Body of pancreas (tissue), 4 donors: Measurements from ENCODE around the gene RBMS3. TPM values are rescaled to one million over a fixed set of nuclear protein-coding genes. Genes with fewer than 3 reads are reported as not detected.

ENCODE experiments used
- ATAC-seq: fragments of 150-250 bp; one replicate; pipeline ENCODE4 v1.9.1; 2016
- DNase-seq, 4 donors: peaks; one replicate each; pipeline ENCODE4 v3.0.0-alpha.2; 2019
- H3K27ac ChIP-seq, 4 donors: fragments of 200-600 bp; sonication (generic); 1 replicate in 3 of 4; 2 replicates in 1 of 4; pipeline versions ENCODE4 v1.5.1 to v1.6.1; 2016 to 2019; ENCODE audit warnings: mild to moderate bottlenecking in 1 of 4, mixed read lengths in 1 of 4, moderate library complexity in 1 of 4
- H3K27me3 ChIP-seq, 2 donors: fragments of 200-600 bp; sonication (generic); one replicate each; pipeline ENCODE4 v1.6.0; 2016; ENCODE audit warnings: mild to moderate bottlenecking in 1 of 2
- H3K36me3 ChIP-seq, 2 donors: fragments of 200-600 bp; sonication (generic); replicated peaks in 1 of 2; 2 replicates each; pipeline ENCODE4 v1.5.1; 2016; ENCODE audit warnings: low read depth in 2 of 2; ENCODE audit not compliant: insufficient read depth in 1 of 2
- H3K4me1 ChIP-seq: fragments of 200-600 bp; sonication (generic); one replicate; pipeline ENCODE4 v1.6.0; 2016
- H3K4me3 ChIP-seq, 2 donors: fragments of 200-600 bp; sonication (generic); 1 replicate in 1 of 2; 2 replicates in 1 of 2; pipeline ENCODE4 v1.5.1; 2016 to 2019
- H3K9me3 ChIP-seq, 3 donors: fragments of 200-600 bp; sonication (generic); 1 replicate in 2 of 3; 2 replicates in 1 of 3; pipeline ENCODE4 v1.5.1; 2016
- POLR2A ChIP-seq, 3 donors: fragments of 450-650 bp; IDR thresholded peaks; one replicate each; pipeline ENCODE4 v1.6.1; 2016; ENCODE audit warnings: antibody characterized with exemption in 3 of 3, mild to moderate bottlenecking in 2 of 3
- WGBS, 2 donors: methylation state at CpG; one replicate each; pipeline ENCODE4 v1.1.5; 2017; 5-methylcytosine and 5-hydroxymethylcytosine counted together
- intact Hi-C: fragments of 100-400 bp; cut with DNase I; formaldehyde crosslinking; loops from one replicate; pipeline ENCODE4 v1.15.1; 2023
- total RNA-seq, 2 donors: library from RNA; depleted of rRNA; stranded (reverse); fragments of >200 nt; gene quantifications; one replicate each; pipeline ENCODE4 v1.1.0, GENCODE V29; 2016
- TF ChIP-seq, protein P1 (sequence below), 7 experiments: fragments of 450-650 bp in 4 of 7; fragments of 200-600 bp in 3 of 7; sonication (generic) in 3 of 7; IDR thresholded peaks; one replicate each; pipeline ENCODE4 v1.5.1; 2016 to 2019; ENCODE audit warnings: antibody characterized with exemption in 7 of 7

RBMS3 gene
- total RNA-seq, 2 donors from 2014 or later = 17.4 to 29.7 TPM

- H3K4me1 ChIP-seq = no peaks in the 10 kb centered on the region
- 45 to 55% methylated on average over 4 of the region's 4 CpGs for WGBS, 2 donors
- no peaks in the 10 kb centered on the region for H3K36me3 ChIP-seq
- DNase-seq = no peak
- no peaks in the 10 kb centered on the region for H3K27me3 ChIP-seq
- no peak for TF ChIP-seq POLR2A (IDR thresholded peaks at IDR 0.05)
- H3K27ac ChIP-seq = no peak overlapping the region
- no peak overlapping the region for H3K4me3 ChIP-seq
- H3K9me3 ChIP-seq = no peaks in the 10 kb centered on the region
- ATAC-seq = no peak
- intact Hi-C loops = no loop called here
Measured at GRCh38 chr3:29567501-29567900, 286.6 kb downstream of the RBMS3 start.

DNA sequence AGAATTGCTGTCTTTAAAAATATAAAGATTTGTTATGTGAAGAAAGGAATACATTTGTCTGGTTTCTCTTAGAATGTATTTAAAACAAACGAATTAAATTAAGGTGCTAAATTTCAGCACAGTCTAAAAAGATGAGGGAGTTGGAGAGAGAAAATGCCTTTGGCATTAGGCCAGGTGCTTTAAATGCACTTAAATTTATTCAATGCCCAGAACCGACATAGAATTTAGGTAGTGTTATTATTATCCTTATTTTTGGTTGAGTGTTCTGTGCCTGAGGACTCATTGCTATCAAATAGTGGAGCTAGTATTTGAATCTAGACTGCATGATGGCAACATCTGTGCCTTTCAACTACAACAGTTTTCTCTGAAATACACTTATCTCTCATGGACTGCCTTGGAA, 287.5 kb downstream of the RBMS3 start:
- intact Hi-C loops = no loop called here
- H3K27me3 ChIP-seq = no peaks in the 10 kb centered on the region
- no peaks in the 10 kb centered on the region for H3K36me3 ChIP-seq
- no peaks in the 10 kb centered on the region for H3K9me3 ChIP-seq
- no peak overlapping the region for H3K4me3 ChIP-seq
- H3K27ac ChIP-seq = no peak overlapping the region
- TF ChIP-seq, protein P1, sequence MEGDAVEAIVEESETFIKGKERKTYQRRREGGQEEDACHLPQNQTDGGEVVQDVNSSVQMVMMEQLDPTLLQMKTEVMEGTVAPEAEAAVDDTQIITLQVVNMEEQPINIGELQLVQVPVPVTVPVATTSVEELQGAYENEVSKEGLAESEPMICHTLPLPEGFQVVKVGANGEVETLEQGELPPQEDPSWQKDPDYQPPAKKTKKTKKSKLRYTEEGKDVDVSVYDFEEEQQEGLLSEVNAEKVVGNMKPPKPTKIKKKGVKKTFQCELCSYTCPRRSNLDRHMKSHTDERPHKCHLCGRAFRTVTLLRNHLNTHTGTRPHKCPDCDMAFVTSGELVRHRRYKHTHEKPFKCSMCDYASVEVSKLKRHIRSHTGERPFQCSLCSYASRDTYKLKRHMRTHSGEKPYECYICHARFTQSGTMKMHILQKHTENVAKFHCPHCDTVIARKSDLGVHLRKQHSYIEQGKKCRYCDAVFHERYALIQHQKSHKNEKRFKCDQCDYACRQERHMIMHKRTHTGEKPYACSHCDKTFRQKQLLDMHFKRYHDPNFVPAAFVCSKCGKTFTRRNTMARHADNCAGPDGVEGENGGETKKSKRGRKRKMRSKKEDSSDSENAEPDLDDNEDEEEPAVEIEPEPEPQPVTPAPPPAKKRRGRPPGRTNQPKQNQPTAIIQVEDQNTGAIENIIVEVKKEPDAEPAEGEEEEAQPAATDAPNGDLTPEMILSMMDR (IDR thresholded peaks at IDR 0.05) = no peak
- no peak for TF ChIP-seq POLR2A (IDR thresholded peaks at IDR 0.05)
- DNase-seq = no peak
- 27 to 51% methylated on average over 2 of the region's 2 CpGs for whole genome bisulfite sequencing, 2 donors
- no peaks in the 10 kb centered on the region for H3K4me1 ChIP-seq
- no peak for ATAC-seq

GRCh38 chr3:29576181-29576580, 295.3 kb downstream of the RBMS3 start:
- Histone ChIP-seq H3K4me3 (no peak overlapping the region), H3K27ac (no peak overlapping the region), H3K27me3 (no peaks in the 10 kb centered on the region), H3K4me1 (no peaks in the 10 kb centered on the region), H3K9me3 (no peaks in the 10 kb centered on the region), H3K36me3 (no peaks in the 10 kb centered on the region)
- intact Hi-C loops = no loop called here
- no peak for TF ChIP-seq POLR2A (IDR thresholded peaks at IDR 0.05)
- TF ChIP-seq, protein P1 (IDR thresholded peaks at IDR 0.05) = no peak
- WGBS, 2 donors = 90 to 100% methylated on average over 1 of the region's 1 CpG
- ATAC-seq (no peak), DNase-seq (no peak)

DNA sequence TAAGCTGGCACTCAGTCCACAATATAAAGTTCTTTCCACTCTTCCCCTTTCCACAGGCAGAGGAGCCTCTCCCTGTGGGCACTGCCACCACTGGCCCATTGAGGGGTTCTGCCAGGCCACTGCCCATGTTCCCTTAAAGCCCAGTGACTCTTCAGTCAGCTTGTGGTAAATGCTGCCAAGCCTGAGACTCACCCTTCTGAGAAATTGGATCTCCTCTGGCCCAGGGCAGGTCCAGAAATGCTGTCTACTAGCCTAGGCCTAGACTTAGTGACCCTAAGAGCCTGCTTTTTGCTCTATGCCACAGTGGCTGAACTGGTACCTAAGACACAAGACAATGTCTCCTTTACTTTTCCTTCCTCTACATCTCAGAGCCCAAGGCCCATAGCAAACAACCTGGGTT, 295.8 kb downstream of the RBMS3 start:
- Histone ChIP-seq H3K9me3 (no peaks in the 10 kb centered on the region), H3K4me1 (no peaks in the 10 kb centered on the region), H3K27me3 (no peaks in the 10 kb centered on the region), H3K27ac (no peak overlapping the region), H3K4me3 (no peak overlapping the region), H3K36me3 (no peaks in the 10 kb centered on the region)
- DNase-seq (no peak), ATAC-seq (no peak)
- no peak for TF ChIP-seq POLR2A (IDR thresholded peaks at IDR 0.05)
- TF ChIP-seq, protein P1 (IDR thresholded peaks at IDR 0.05) = no peak
- intact Hi-C loops = no loop called here

DNA sequence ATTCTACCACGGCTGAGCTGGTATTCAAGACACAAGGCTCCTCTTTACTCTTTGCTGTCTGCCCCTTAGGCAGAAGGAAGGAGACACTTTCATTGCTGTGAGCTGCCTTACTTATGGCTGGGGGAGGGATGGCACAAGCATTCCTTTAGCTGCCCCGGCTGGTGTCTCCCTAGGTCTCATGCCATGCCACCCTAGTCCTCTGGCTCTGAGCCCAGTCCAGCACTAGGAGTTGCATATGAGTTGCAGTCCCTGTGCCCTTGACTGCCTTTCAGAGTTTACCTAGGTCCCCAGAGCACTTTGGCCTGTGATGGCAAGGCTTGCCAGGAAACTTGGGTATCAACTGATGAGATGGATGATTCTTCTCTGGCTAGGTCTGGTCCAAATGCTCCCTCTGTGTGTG, 296.4 kb downstream of the RBMS3 start:
- ATAC-seq = no peak
- no peak for DNase-seq
- intact Hi-C loops = no loop called here
- Histone ChIP-seq H3K27ac (no peak overlapping the region), H3K4me3 (no peak overlapping the region), H3K4me1 (no peaks in the 10 kb centered on the region), H3K9me3 (no peaks in the 10 kb centered on the region), H3K36me3 (no peaks in the 10 kb centered on the region), H3K27me3 (no peaks in the 10 kb centered on the region)
- TF ChIP-seq, protein P1 (IDR thresholded peaks at IDR 0.05) = no peak
- no peak for TF ChIP-seq POLR2A (IDR thresholded peaks at IDR 0.05)
- WGBS, 2 donors = 60 to 78% methylated on average over 1 to 2 of the region's 2 CpGs
